ENCODE measurements around the gene ZSCAN18. TPM values are rescaled to one million over a fixed set of nuclear protein-coding genes. Genes with fewer than 3 reads are reported as not detected.

ZSCAN18 gene
- total RNA-seq, 2 donors from 2014 or later = 108 to 146 TPM

GRCh38 chr19:58038688-58039204 lies 59.3 kb downstream of the ZSCAN18 start:
- Histone ChIP-seq H3K27me3 (replicated peaks; ENCODE audit: insufficient read depth) (no peaks in the 10 kb centered on the region), H3K4me3 (no peak overlapping the region), H3K36me3 (no peaks in the 10 kb centered on the region), H3K9me3 (no peaks in the 10 kb centered on the region), H3K4me1 (replicated peaks) (no peaks in the 10 kb centered on the region), H3K27ac (no peak overlapping the region)
- WGBS = 17% methylated on average over 8 of the region's 8 CpGs
- intact Hi-C loops (cut with DNase I) = no loop called here
- TF ChIP-seq POLR2A (IDR thresholded peaks at IDR 0.05) (no peak), POLR2AphosphoS5 (IDR thresholded peaks at IDR 0.05) (no peak)
- TF ChIP-seq, protein P1, sequence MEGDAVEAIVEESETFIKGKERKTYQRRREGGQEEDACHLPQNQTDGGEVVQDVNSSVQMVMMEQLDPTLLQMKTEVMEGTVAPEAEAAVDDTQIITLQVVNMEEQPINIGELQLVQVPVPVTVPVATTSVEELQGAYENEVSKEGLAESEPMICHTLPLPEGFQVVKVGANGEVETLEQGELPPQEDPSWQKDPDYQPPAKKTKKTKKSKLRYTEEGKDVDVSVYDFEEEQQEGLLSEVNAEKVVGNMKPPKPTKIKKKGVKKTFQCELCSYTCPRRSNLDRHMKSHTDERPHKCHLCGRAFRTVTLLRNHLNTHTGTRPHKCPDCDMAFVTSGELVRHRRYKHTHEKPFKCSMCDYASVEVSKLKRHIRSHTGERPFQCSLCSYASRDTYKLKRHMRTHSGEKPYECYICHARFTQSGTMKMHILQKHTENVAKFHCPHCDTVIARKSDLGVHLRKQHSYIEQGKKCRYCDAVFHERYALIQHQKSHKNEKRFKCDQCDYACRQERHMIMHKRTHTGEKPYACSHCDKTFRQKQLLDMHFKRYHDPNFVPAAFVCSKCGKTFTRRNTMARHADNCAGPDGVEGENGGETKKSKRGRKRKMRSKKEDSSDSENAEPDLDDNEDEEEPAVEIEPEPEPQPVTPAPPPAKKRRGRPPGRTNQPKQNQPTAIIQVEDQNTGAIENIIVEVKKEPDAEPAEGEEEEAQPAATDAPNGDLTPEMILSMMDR (IDR thresholded peaks at IDR 0.05) = no peak
- no peak for DNase-seq (ENCODE audit: low spot score)

- H3K27me3 ChIP-seq (replicated peaks; ENCODE audit: insufficient read depth) = no peaks in the 10 kb centered on the region
- no peak for DNase-seq (ENCODE audit: low spot score)
- intact Hi-C loops (cut with DNase I) = no loop called here
- no peaks in the 10 kb centered on the region for H3K9me3 ChIP-seq
- H3K4me1 ChIP-seq (replicated peaks) = no peaks in the 10 kb centered on the region
- no peak overlapping the region for H3K4me3 ChIP-seq
- no peaks in the 10 kb centered on the region for H3K36me3 ChIP-seq
- TF ChIP-seq POLR2AphosphoS5 (IDR thresholded peaks at IDR 0.05) = no peak
- TF ChIP-seq, protein P1 (IDR thresholded peaks at IDR 0.05) = no peak
- TF ChIP-seq POLR2A (IDR thresholded peaks at IDR 0.05) = no peak
- H3K27ac ChIP-seq = no peak overlapping the region
- 15% methylated on average over 25 of the region's 44 CpGs for WGBS
Observed at GRCh38 chr19:58037927-58038687, 59.9 kb downstream of the ZSCAN18 start.

DNA sequence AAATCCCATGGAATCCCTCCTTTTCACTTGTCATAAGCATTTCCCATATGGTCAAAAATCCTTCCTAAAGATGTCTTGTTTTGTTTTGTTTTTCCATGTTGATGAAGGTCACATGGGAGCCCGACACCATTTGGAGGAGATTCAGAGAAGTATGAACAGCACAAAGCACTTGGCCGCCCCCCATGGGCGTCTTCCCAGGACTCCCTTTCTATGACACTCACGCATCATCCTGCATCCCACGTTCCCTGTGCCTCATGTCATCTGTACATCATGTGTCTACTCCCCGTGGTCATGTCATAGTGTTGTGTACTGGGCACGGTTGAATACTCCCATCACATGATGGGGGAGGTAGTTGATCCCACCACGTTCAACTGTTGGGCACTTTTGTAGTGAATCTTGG lies 62.2 kb downstream of the ZSCAN18 start:
- no peaks in the 10 kb centered on the region for H3K9me3 ChIP-seq
- TF ChIP-seq POLR2A (IDR thresholded peaks at IDR 0.05) (no peak), POLR2AphosphoS5 (IDR thresholded peaks at IDR 0.05) (no peak)
- TF ChIP-seq, protein P1 (IDR thresholded peaks at IDR 0.05) = no peak
- 71% methylated on average over 8 of the region's 8 CpGs for WGBS
- no peak overlapping the region for H3K4me3 ChIP-seq
- H3K36me3 ChIP-seq = no peaks in the 10 kb centered on the region
- DNase-seq (ENCODE audit: low spot score) = no peak
- no peaks in the 10 kb centered on the region for H3K4me1 ChIP-seq (replicated peaks)
- no peaks in the 10 kb centered on the region for H3K27me3 ChIP-seq (replicated peaks; ENCODE audit: insufficient read depth)
- intact Hi-C loops (cut with DNase I) = no loop called here
- H3K27ac ChIP-seq = no peak overlapping the region

DNA sequence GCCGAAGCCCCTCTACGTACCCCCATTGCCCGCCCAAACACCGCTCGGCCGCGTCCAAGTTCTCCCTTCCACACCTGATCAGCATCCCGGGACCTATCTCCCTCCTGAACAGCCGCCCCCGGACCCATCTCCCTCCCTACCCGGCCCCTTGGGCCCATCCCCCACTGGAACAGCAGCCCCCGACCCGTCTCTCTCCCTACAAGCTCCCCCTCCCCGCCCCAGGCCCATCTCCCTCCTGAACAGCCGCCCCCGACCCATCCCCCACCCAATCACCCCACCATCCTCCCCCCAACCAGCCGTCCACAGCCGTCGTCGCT lies 63.6 kb downstream of the ZSCAN18 start:
- DNase-seq (ENCODE audit: low spot score) = no peak
- H3K27ac ChIP-seq = no peak overlapping the region
- H3K4me3 ChIP-seq = peak overlapping the region; percentile 37 to 54
- 5% methylated on average over 20 of the region's 20 CpGs for WGBS
- no peaks in the 10 kb centered on the region for H3K36me3 ChIP-seq
- TF ChIP-seq POLR2AphosphoS5 (IDR thresholded peaks at IDR 0.05) = no peak
- H3K9me3 ChIP-seq = no peaks in the 10 kb centered on the region
- H3K27me3 ChIP-seq (replicated peaks; ENCODE audit: insufficient read depth) = no peaks in the 10 kb centered on the region
- no peaks in the 10 kb centered on the region for H3K4me1 ChIP-seq (replicated peaks)
- intact Hi-C loops (cut with DNase I) = no loop called here

Other genes starting within 250 kb of the ZSCAN18 start
- 10 to 100 TPM; 32.1 to 49.7 TPM for gene ZNF587, start 248.4 kb downstream of the ZSCAN18 start, total RNA-seq
- gene ZNF814, start 209.2 kb downstream of the ZSCAN18 start, total RNA-seq = 10 to 100 TPM; 12.2 to 31.0 TPM
- 10 to 100 TPM; 16.5 to 17.0 TPM for gene ZNF417, start 181.6 kb downstream of the ZSCAN18 start, total RNA-seq
- gene ZNF418, start 162.8 kb downstream of the ZSCAN18 start, total RNA-seq = 1 to 10 TPM; 3.6 to 9.0 TPM
- gene ZNF256, start 150.5 kb downstream of the ZSCAN18 start, total RNA-seq = 1 to 10 TPM; 7.2 to 8.1 TPM
- gene C19orf18, start 123.7 kb downstream of the ZSCAN18 start, total RNA-seq = under 1 TPM in 1 of 2 donors, not detected in 1; 0.87 TPM
- gene ZNF606, start 95.4 kb downstream of the ZSCAN18 start, total RNA-seq = 10 to 100 TPM; 44.7 to 51.3 TPM
- 1 to 10 TPM; 2.2 to 5.2 TPM for gene ZSCAN1, start 64.2 kb downstream of the ZSCAN18 start, total RNA-seq
- gene ZNF135, start 38.9 kb downstream of the ZSCAN18 start, total RNA-seq = 10 to 100 TPM; 13.4 to 19.3 TPM
- 10 to 100 TPM; 14.7 to 18.4 TPM for gene ZNF329, start 52.6 kb upstream of the ZSCAN18 start, total RNA-seq
- gene ZNF274, start 84.8 kb upstream of the ZSCAN18 start, total RNA-seq = 10 to 100 TPM; 34.5 to 34.7 TPM
- 10 to 100 TPM; 56.9 to 87.4 TPM for gene ZNF544, start 130.7 kb upstream of the ZSCAN18 start, total RNA-seq
- 1 to 10 TPM; 6.1 to 9.3 TPM for gene ZNF8, start 180.7 kb upstream of the ZSCAN18 start, total RNA-seq
- gene ERVK3-1, start 207.1 kb upstream of the ZSCAN18 start, total RNA-seq = 10 to 100 TPM; 40.1 to 54.5 TPM
- 1 to 10 TPM; 2.7 to 4.1 TPM for gene ZSCAN22, start 228.8 kb upstream of the ZSCAN18 start, total RNA-seq